ENCODE measurements around the gene UQCC3.
A peak's percentile ranks its signal among the peaks of the same experiment; 100 is the strongest.

The UQCC3 gene

DNA sequence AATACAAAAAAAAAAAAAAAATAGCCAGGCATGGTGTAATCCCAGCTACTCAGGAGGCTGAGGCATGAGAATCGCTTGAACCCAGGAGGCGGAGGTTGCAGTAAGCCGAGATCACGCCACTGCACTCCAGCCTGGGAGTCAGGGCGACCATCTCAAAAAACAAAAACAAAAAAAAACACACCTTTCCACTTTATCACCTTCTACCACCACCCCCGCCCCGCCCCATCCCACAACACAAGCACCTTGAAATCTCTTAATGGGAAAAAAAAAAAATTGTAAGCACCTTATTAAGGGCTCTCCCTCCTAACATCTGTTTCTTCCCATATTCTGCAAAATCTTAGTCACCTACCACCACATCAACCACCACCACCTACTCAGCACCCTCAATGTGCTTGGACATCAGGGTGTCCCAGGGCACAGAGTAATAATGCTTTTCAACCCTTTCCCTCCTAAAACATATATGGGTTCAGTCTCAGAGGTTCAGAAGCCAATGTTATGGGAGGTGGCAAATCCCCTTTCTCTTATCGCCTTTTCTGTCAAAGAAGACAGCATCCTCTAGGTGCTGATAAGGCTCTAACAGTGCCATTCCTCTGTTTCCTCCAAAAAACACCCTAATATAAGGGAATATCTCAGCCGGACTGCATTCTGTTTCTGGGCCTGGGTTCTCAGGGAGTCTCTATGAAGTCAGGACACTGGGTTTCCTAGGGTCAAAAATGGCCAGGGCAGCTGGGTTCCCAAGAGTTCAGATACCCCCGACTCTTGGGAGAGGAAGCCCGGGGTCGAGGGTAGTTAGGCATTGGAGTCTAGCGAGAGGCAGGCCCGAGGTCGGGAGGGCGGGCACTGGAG is 19.1 kb upstream of the UQCC3 start:
- H3K4me3 ChIP-seq (ENCODE audit: low read length), result peak overlapping the region; percentile 84
- DNase-seq (ENCODE audit: low read depth), result no peak
- TF ChIP-seq, protein P1, sequence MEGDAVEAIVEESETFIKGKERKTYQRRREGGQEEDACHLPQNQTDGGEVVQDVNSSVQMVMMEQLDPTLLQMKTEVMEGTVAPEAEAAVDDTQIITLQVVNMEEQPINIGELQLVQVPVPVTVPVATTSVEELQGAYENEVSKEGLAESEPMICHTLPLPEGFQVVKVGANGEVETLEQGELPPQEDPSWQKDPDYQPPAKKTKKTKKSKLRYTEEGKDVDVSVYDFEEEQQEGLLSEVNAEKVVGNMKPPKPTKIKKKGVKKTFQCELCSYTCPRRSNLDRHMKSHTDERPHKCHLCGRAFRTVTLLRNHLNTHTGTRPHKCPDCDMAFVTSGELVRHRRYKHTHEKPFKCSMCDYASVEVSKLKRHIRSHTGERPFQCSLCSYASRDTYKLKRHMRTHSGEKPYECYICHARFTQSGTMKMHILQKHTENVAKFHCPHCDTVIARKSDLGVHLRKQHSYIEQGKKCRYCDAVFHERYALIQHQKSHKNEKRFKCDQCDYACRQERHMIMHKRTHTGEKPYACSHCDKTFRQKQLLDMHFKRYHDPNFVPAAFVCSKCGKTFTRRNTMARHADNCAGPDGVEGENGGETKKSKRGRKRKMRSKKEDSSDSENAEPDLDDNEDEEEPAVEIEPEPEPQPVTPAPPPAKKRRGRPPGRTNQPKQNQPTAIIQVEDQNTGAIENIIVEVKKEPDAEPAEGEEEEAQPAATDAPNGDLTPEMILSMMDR (conservative IDR thresholded peaks at IDR 0.05; ENCODE audit: low read length), result no peak

DNA sequence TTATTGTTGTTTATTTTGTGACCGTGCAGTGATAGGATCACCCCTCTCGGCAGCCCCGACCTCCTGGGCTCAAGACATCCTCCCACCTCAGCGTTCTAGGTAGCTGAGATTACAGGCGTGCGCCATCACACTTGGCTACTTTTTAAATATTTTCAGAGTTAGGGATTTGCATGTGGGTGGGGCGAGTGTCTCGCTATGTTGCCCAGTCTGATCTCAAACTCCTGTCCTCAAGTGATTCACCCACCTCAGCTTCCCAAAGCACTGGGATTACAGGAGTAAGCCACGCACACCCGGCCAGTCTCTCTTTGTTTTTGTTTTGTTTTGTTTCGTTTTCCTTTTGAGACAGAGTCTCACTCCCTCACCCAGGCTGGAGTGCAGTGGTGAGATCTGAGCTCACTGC is 17.2 kb upstream of the UQCC3 start:
- no peak overlapping the region for H3K4me3 ChIP-seq (ENCODE audit: low read length)
- no peak for DNase-seq (ENCODE audit: low read depth)
- TF ChIP-seq, protein P1 (conservative IDR thresholded peaks at IDR 0.05; ENCODE audit: low read length), result no peak

DNA sequence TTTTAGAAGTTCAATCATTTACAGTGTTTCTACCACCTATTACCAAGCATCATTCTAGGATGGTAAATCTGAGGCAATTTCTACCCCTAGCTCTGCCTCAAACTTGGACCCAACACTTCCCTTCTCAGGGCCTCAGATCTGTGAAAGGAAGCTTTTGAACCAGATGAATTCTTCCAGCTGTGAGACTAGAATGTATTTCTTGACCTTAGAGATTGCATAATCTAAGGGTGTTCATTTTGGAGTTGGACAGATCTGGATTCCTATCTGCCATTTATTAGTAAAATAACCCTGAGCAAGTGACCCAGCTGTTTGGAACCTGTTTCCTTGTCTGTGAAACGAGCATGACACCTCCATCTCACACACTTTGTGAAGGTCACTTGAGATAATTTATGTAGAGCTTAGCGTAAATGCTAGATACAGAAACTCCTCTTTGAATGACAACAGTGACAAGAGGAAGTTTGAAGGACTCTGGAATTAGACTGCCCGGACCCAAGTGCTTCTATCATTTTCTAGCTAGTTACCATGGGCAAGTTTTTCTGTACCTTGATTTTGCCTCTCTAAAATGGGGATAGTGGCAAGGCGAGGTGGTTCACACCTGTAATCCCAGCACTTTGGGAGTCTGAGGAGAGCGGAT is 14.6 kb upstream of the UQCC3 start:
- TF ChIP-seq, protein P1 (conservative IDR thresholded peaks at IDR 0.05; ENCODE audit: low read length), result no peak
- H3K4me3 ChIP-seq (ENCODE audit: low read length), result no peak overlapping the region
- DNase-seq (ENCODE audit: low read depth), result no peak

DNA sequence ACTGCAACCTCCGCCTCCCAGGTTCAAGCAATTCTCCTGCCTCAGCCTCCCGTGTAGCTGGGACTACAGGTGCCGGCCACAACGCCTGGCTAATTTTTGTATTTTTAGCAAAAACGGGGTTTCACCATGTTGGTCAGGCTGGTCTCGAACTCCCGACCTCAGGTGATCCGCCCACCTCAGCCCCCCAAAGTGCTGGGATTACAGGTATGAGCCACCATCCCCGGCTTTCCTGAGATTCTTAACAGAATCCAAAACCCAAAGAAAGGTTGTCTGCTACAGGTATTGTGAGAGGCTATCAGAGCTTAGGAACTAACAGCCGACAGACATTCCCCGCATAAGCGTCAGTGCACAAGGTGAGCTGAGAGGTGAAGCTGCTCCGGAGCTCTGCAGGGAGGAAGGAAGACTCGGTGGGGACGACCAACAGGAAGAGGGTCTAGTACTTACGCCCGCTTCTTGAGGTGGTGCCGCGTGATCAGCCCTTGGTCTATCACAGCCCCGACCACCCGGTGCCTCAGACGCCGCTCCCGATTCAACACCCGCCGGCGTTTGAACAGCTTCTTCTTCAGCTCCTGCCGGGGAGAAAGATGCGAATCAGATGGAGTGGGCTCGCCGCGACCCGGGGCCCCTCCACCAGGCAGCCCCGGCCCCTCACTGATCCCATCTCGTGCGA is 6.9 kb upstream of the UQCC3 start:
- peak overlapping the region; percentile 93 for H3K4me3 ChIP-seq (ENCODE audit: low read length)
- peak; percentile 30 for DNase-seq (ENCODE audit: low read depth)
- TF ChIP-seq, protein P1 (conservative IDR thresholded peaks at IDR 0.05; ENCODE audit: low read length), result no peak

DNA sequence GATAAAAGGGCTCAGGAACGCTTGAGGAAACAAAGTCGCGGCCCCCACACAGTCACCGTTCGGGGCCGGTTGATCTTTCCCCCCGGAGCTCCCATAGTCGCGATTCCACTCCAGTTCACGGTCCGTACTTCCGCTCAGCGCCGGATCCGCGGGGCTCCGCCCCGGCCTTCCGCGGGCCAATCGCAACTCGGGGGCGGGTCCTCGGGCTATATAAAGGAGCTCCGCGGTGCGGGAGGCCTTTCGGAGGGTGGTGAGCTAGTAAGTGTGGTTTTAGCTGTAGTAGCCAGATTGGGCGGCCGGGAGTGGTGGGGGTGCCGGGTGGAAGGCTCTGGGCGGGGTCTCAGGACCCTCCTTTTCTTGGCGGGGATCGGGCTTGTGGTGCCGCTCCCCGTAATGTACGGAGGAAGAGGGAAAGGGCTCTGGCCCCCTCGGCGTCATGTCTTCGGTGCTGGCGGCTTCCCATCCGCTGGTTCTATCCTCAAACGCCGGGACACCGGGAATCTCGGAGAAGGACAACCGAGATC is 6.3 kb upstream of the UQCC3 start, which contains the start of the genes C11orf98 and CSKMT:
Gene C11orf98, minus strand, starts transcription at position 136 of the 524 bp plus-strand sequence. Its CDS starts 41 bp downstream, at position 95.
Gene CSKMT, plus strand, starts transcription at position 238 of the 524 bp plus-strand sequence. CDS start 568 bp downstream, outside the sequence.
- peak; percentile 91 for DNase-seq (ENCODE audit: low read depth)
- TF ChIP-seq, protein P1 (conservative IDR thresholded peaks at IDR 0.05; ENCODE audit: low read length), result no peak
- H3K4me3 ChIP-seq (ENCODE audit: low read length), result peak within 1 kb of the TSS; percentile 93

DNA sequence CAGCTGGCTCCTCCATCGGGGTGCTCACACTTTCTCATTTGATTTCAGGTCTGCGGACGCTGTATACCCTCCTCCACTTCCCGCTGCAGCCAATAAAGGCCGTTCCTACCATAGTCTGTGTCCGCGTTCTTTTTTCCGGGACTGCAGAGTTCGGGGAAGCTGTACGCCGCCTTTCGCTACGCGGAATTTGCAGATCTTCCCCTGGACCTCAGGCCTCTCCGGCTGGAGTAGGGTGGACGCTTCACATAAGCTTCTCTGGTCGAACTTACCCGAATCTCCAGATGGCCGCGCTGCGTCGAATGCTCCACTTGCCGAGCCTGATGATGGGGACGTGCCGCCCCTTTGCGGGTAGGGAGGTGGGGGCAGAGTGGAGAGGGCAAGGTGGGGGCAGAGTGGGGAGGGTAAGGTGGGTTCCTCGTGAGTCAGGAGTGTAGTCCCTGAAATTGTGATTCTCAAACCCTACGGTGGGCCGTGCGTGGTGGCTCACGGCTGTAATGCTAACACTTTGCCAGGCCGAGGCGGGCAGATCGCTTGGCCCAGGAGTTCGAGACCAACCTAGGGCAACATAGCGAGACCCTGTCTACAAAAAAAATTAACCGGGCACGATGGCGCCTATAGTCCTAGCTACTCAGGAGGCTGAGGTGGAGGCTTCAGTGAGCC is 5.7 kb upstream of the UQCC3 start:
- TF ChIP-seq, protein P1 (conservative IDR thresholded peaks at IDR 0.05; ENCODE audit: low read length), result no peak
- H3K4me3 ChIP-seq (ENCODE audit: low read length), result peak overlapping the region; percentile 93
- peak; percentile 65 for DNase-seq (ENCODE audit: low read depth)

All from AG10803 (cell line).